Measurements from ENCODE around the gene COL9A1. TPM values are rescaled to one million over a fixed set of nuclear protein-coding genes. Genes with fewer than 3 reads are reported as not detected.

The COL9A1 gene
- total RNA-seq, 2 donors from 2014 or later, result 0.09 to 9.4 TPM

DNA sequence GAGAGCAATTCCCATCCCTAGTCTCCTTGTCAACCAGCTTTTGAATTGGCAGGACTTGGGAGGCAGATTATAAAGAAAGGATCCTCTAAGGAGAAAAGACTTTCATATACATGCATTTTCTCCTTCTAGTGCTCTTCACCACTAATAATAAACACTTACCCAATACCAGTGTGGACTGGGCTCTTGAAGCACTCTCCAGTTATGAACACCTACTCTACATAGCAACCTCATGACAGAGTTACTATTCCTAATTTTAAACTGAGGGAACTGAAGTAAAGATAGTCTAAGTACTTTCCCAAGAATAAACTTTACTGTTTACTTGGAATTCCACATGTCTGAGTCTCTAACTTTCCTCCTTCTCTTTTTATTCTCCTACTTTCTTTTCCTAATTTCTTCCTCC is 4.8 kb downstream of the COL9A1 start:
- no peak for DNase-seq (ENCODE audit: low spot score)
- Histone ChIP-seq H3K27me3 (replicated peaks; ENCODE audit: insufficient read depth) (no peaks in the 10 kb centered on the region), H3K36me3 (no peaks in the 10 kb centered on the region), H3K9me3 (no peaks in the 10 kb centered on the region), H3K27ac (no peak overlapping the region), H3K4me3 (no peak overlapping the region), H3K4me1 (replicated peaks) (no peaks in the 10 kb centered on the region)
- intact Hi-C loops (cut with DNase I), result no loop called here
- TF ChIP-seq CTCF (IDR thresholded peaks at IDR 0.05) (no peak), POLR2AphosphoS5 (IDR thresholded peaks at IDR 0.05) (no peak), POLR2A (IDR thresholded peaks at IDR 0.05) (no peak)

DNA sequence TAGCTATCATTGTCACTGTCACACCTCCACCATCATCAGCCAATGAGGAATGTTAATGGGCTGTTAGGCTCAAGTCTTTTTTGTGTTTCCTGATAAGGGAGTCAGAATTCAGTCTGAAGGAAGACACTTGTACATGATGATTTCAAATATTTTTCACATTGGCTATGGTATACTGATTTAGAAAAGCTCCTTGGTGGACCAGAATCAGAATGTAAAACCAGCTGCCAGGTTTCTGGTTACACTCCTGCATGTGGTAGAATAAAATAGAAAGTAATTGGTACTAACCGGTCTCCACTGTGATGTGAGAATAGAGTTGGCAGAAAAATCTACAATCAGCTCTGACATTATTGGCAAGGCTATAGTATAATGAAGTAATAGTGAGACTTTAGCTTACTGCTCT is 10.7 kb downstream of the COL9A1 start:
- intact Hi-C loops (cut with DNase I), result no loop called here
- Histone ChIP-seq H3K4me1 (replicated peaks) (no peaks in the 10 kb centered on the region), H3K4me3 (no peak overlapping the region), H3K36me3 (no peaks in the 10 kb centered on the region), H3K9me3 (no peaks in the 10 kb centered on the region), H3K27me3 (replicated peaks; ENCODE audit: insufficient read depth) (no peaks in the 10 kb centered on the region), H3K27ac (no peak overlapping the region)
- no peak for TF ChIP-seq POLR2AphosphoS5 (IDR thresholded peaks at IDR 0.05)
- TF ChIP-seq POLR2A (IDR thresholded peaks at IDR 0.05), result no peak
- no peak for TF ChIP-seq CTCF (IDR thresholded peaks at IDR 0.05)
- WGBS, result 24% methylated on average over 1 of the region's 1 CpG
- DNase-seq (ENCODE audit: low spot score), result no peak

DNA sequence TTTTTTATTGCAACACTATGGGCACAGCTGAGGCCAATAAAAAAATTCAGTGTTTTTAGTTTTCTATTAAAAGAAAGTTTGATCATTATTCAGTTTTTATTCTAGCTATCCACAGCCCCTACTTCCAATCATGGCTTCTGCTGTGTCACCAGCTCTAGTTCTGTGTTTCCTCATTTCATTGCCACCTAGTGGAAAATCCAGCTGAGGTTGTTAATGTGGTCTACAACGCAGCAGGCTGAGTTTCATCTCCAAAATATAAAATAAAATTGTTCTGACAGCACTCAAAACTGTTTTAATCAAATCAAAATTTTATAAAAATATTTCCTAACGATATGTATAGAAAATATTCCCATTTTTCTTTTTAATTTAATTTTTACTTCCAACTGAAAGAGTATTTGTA is 13.6 kb downstream of the COL9A1 start:
- TF ChIP-seq POLR2AphosphoS5 (IDR thresholded peaks at IDR 0.05) (no peak), CTCF (IDR thresholded peaks at IDR 0.05) (no peak), POLR2A (IDR thresholded peaks at IDR 0.05) (no peak)
- Histone ChIP-seq H3K27ac (no peak overlapping the region), H3K36me3 (no peaks in the 10 kb centered on the region), H3K4me3 (no peak overlapping the region), H3K4me1 (replicated peaks) (no peaks in the 10 kb centered on the region), H3K9me3 (no peaks in the 10 kb centered on the region), H3K27me3 (replicated peaks; ENCODE audit: insufficient read depth) (no peaks in the 10 kb centered on the region)
- intact Hi-C loops (cut with DNase I), result no loop called here
- DNase-seq (ENCODE audit: low spot score), result no peak
- WGBS, result 68% methylated on average over 2 of the region's 2 CpGs

- TF ChIP-seq POLR2AphosphoS5 (IDR thresholded peaks at IDR 0.05), result no peak
- TF ChIP-seq POLR2A (IDR thresholded peaks at IDR 0.05), result no peak
- no peak for TF ChIP-seq CTCF (IDR thresholded peaks at IDR 0.05)
- H3K4me3 ChIP-seq, result no peak overlapping the region
- intact Hi-C loops (cut with DNase I), result no loop called here
- no peaks in the 10 kb centered on the region for H3K9me3 ChIP-seq
- H3K4me1 ChIP-seq (replicated peaks), result no peaks in the 10 kb centered on the region
- WGBS, result 83% methylated on average over 5 of the region's 5 CpGs
- H3K27me3 ChIP-seq (replicated peaks; ENCODE audit: insufficient read depth), result peaks cover 6% of the 10 kb centered on the region
- no peak for DNase-seq (ENCODE audit: low spot score)
- no peaks in the 10 kb centered on the region for H3K36me3 ChIP-seq
- H3K27ac ChIP-seq, result no peak overlapping the region
These were observed 16.0 kb downstream of the COL9A1 start for GRCh38 chr6:70286905-70287304.

DNA sequence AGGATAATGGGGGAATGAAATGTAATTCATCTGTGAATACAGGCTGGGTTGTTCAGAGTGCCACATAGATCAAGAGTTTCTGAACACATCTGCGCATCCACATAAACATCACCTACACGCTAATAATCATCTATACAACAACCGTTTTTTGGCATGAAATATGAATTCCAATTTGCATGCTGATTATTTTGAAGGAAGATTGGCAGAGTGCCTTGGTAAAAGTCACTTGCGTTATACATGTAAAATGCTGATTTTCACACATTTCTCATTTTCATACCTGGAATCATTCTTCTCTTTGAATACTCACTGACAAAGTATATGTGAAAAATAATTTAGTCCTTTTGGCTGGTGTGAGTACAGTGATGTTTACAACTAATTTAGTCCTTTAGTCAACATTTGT is 17.7 kb downstream of the COL9A1 start:
- Histone ChIP-seq H3K27me3 (replicated peaks; ENCODE audit: insufficient read depth) (peaks cover 8% of the 10 kb centered on the region), H3K9me3 (no peaks in the 10 kb centered on the region), H3K27ac (no peak overlapping the region), H3K4me3 (no peak overlapping the region), H3K4me1 (replicated peaks) (no peaks in the 10 kb centered on the region), H3K36me3 (no peaks in the 10 kb centered on the region)
- WGBS, result 85% methylated on average over 4 of the region's 4 CpGs
- TF ChIP-seq CTCF (IDR thresholded peaks at IDR 0.05) (no peak), POLR2AphosphoS5 (IDR thresholded peaks at IDR 0.05) (no peak), POLR2A (IDR thresholded peaks at IDR 0.05) (no peak)
- intact Hi-C loops (cut with DNase I), result no loop called here
- no peak for DNase-seq (ENCODE audit: low spot score)

All from prostate gland (tissue), 2 donors.